Activated naive CD4-positive, alpha-beta T cell treated with anti-CD3 and anti-CD28 coated beads for 36 hours (primary cell): ENCODE data around the gene CYBA. TPM values are rescaled to one million over a fixed set of nuclear protein-coding genes. Genes with fewer than 3 reads are reported as not detected.

Experiments
- CTCF ChIA-PET: fragments of 350-600 bp; sonication (Branson Sonifier 250); formaldehyde crosslinking; loops from one replicate; lab custom pipeline; 2021; ENCODE audit warnings: antibody characterized with exemption; lab: Charles Lee
- DNase-seq: peaks from one replicate; pipeline ENCODE4 v3.0.0-alpha.2; 2020
- H3K27ac Mint-ChIP-seq: one replicate; pipeline ENCODE4 v1.8.0; 2021; ENCODE audit warnings: mild to moderate bottlenecking, mixed read lengths
- H3K27me3 Mint-ChIP-seq: one replicate; pipeline ENCODE4 v1.8.0; 2021; ENCODE audit warnings: low read depth, mixed read lengths
- H3K36me3 Mint-ChIP-seq: one replicate; pipeline ENCODE4 v1.8.0; 2021; ENCODE audit warnings: low read depth, mixed read lengths
- H3K4me1 Mint-ChIP-seq: one replicate; pipeline ENCODE4 v1.8.0; 2021; ENCODE audit warnings: low read depth, mixed read lengths
- H3K4me3 Mint-ChIP-seq: one replicate; pipeline ENCODE4 v1.8.0; 2021; ENCODE audit warnings: mild to moderate bottlenecking, moderate library complexity, mixed read lengths
- H3K9me3 Mint-ChIP-seq: one replicate; pipeline ENCODE4 v1.8.0; 2021; ENCODE audit warnings: mixed read lengths
- intact Hi-C: fragments of 100-400 bp; cut with micrococcal nuclease; formaldehyde crosslinking; loops from one replicate; pipeline ENCODE4 v1.15.1; 2023
- total RNA-seq, 2 experiments: library from RNA; stranded (reverse); gene quantifications; one replicate each; pipeline ENCODE4 v1.2.3, GENCODE V29; 2021

Gene CYBA
- total RNA-seq: 100 to 1,000 TPM; 167 to 180 TPM

DNA sequence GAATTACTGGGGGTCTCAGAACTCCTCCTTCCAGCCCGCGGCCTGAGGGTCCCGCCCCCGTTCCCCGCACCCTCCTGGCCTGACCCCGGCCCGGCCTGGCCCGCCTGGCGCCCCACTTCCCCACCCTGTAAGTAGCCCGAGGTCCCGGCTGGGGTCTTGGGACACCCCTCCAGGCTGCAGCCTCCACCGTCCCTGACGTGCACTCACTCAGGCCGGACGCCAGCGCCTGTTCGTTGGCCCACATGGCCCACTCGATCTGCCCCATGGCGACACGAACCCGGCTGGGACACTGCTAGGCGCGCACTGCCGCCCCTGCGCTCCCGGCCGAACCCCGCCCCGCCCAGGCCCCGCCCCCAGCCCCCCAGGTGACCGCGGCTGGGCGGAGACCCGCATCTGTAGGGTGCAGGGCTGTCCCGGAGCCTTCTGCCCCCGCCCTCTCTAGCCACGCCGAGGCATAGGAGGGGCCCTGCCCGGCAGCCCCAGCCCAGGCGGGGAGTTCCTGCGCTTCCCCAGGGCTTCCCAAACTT, at the start of gene CYBA:
CYBA (minus strand) TSS at position 305 of the 527 bp plus-strand sequence; CDS start at position 265, 40 bp downstream.
- peak; percentile 91 for DNase-seq
- CTCF ChIA-PET: interaction anchor here (0.6 kb wide), 1 partner anchor 15 kb away, joined by 3 read pairs; no protein-coding TSS in a partner anchor
- peak within 1 kb of the TSS; percentile 95 for H3K27ac Mint-ChIP-seq
- H3K36me3 Mint-ChIP-seq: peaks cover 13% of the 10 kb centered on the region
- intact Hi-C loops: loop anchor here (1.0 to 2.0 kb wide), 9 partner anchors 12 to 199 kb away; partner anchors contain the start of genes CTU2, MVD, RNF166 and ZC3H18
- H3K4me1 Mint-ChIP-seq: peaks cover 18% of the 10 kb centered on the region
- H3K9me3 Mint-ChIP-seq: no peaks in the 10 kb centered on the region
- no peaks in the 10 kb centered on the region for H3K27me3 Mint-ChIP-seq
- peak within 1 kb of the TSS; percentile 87 for H3K4me3 Mint-ChIP-seq

GRCh38 chr16:88700322-88700635, 49.4 kb upstream of the CYBA start:
- no peak for DNase-seq
- peak overlapping the region; percentile 84 for H3K4me3 Mint-ChIP-seq
- intact Hi-C loops: loop anchor here (2.0 to 10.0 kb wide), 4 partner anchors 63 to 395 kb away; partner anchors contain the start of genes ACSF3, CDT1, IL17C and ZFPM1
- H3K27me3 Mint-ChIP-seq: no peaks in the 10 kb centered on the region
- no peaks in the 10 kb centered on the region for H3K9me3 Mint-ChIP-seq
- peaks cover 26% of the 10 kb centered on the region for H3K36me3 Mint-ChIP-seq
- H3K4me1 Mint-ChIP-seq: peaks cover 69% of the 10 kb centered on the region
- CTCF ChIA-PET: interaction anchor here (1.1 kb wide), 1 partner anchor 8 kb away, joined by 3 read pairs; no protein-coding TSS in a partner anchor
- H3K27ac Mint-ChIP-seq: peak overlapping the region; percentile 98

GRCh38 chr16:88699180-88699579, 48.3 kb upstream of the CYBA start:
- CTCF ChIA-PET: interaction anchor here (1.8 kb wide), 1 partner anchor 12 kb away, joined by 6 read pairs; the partner anchor contains the start of gene SNAI3
- Mint-ChIP-seq H3K36me3 (peaks cover 24% of the 10 kb centered on the region), H3K4me3 (no peak overlapping the region), H3K4me1 (peaks cover 58% of the 10 kb centered on the region), H3K27me3 (no peaks in the 10 kb centered on the region), H3K27ac (no peak overlapping the region), H3K9me3 (no peaks in the 10 kb centered on the region)
- no peak for DNase-seq
- intact Hi-C loops: no loop called here

DNA sequence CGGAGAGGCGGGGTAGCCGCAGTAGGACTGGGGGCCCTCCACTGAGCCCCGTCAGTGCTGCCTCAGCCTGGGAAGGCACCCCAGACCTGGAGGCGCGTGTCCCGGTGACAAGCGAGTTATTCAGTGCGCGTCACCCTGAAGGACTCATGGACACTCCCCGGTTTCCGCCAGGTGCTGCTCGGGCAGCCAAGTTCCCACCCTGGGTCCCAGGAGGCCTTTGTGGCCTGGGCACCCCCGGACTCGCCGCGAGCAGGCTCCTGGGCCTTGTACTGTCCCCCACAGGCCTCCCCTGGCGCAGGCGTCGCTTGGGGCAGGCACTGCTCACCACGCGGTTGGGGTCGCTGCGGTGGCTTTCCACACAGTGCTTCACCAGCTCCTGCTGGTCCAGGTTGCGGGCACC, 47.8 kb upstream of the CYBA start:
- H3K36me3 Mint-ChIP-seq: peaks cover 22% of the 10 kb centered on the region
- no peaks in the 10 kb centered on the region for H3K27me3 Mint-ChIP-seq
- no peak overlapping the region for H3K4me3 Mint-ChIP-seq
- no peak overlapping the region for H3K27ac Mint-ChIP-seq
- H3K4me1 Mint-ChIP-seq: peaks cover 53% of the 10 kb centered on the region
- DNase-seq: no peak
- CTCF ChIA-PET: interaction anchor here (0.6 to 1.8 kb wide), 2 partner anchors 12 to 811 kb away, joined by 3 to 6 read pairs; partner anchors contain the start of gene SNAI3
- intact Hi-C loops: no loop called here
- H3K9me3 Mint-ChIP-seq: no peaks in the 10 kb centered on the region

DNA sequence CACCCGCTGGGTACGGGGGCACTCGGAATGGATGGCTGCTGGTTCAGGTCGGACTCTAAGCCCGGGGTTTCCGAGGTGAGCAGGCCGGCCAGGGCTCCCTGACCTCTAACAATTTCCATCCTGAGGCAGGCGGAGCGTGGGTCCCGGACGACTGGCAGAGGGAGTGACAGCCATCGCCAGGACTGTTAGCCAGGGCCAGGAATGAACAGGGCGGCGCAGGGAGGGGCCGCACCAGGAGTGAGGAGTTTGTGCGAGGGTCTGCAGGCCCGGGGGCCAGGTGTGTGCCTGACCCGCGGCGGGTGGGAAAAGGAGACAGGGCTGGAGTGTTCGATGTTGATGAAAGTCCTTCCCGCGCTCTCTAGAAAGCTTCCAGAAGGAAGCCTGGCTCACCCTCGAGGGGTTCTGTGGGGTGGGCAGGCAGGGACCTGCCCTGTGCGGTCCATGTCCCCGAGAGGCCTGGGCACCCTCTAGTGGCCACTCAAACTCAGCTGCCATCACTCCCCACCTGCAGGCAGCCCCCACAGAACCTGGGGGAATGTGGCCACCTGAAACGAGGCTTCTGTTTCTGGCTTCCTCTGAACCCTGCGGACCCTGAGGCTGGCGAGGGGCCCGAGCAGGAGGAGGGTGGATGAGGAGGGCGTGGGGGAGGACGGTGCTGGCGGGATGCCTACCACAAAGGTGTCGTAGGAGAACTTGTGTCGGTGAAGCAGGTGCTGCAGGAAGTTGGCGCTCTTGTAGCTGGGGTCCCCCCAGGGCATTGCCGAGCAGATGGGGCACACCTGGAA, 47.2 kb upstream of the CYBA start:
- H3K27ac Mint-ChIP-seq: no peak overlapping the region
- H3K4me3 Mint-ChIP-seq: no peak overlapping the region
- intact Hi-C loops: no loop called here
- peak; percentile 48 for DNase-seq
- H3K9me3 Mint-ChIP-seq: no peaks in the 10 kb centered on the region
- no peaks in the 10 kb centered on the region for H3K27me3 Mint-ChIP-seq
- H3K36me3 Mint-ChIP-seq: peaks cover 19% of the 10 kb centered on the region
- CTCF ChIA-PET: interaction anchor here (0.6 to 1.8 kb wide), 2 partner anchors 11 to 812 kb away, joined by 3 to 6 read pairs; partner anchors contain the start of gene SNAI3
- H3K4me1 Mint-ChIP-seq: peaks cover 51% of the 10 kb centered on the region

- H3K9me3 Mint-ChIP-seq: no peaks in the 10 kb centered on the region
- DNase-seq: no peak
- no peaks in the 10 kb centered on the region for H3K27me3 Mint-ChIP-seq
- peaks cover 15% of the 10 kb centered on the region for H3K36me3 Mint-ChIP-seq
- intact Hi-C loops: no loop called here
- H3K27ac Mint-ChIP-seq: no peak overlapping the region
- H3K4me3 Mint-ChIP-seq: no peak overlapping the region
- H3K4me1 Mint-ChIP-seq: peaks cover 51% of the 10 kb centered on the region
- CTCF ChIA-PET: interaction anchor here (1.8 kb wide), 1 partner anchor 10 kb away, joined by 6 read pairs; the partner anchor contains the start of gene SNAI3
Observed at GRCh38 chr16:88697116-88697830, 46.4 kb upstream of the CYBA start.

- Mint-ChIP-seq H3K36me3 (peaks cover 15% of the 10 kb centered on the region), H3K4me3 (no peak overlapping the region), H3K9me3 (no peaks in the 10 kb centered on the region), H3K27ac (no peak overlapping the region), H3K4me1 (peaks cover 51% of the 10 kb centered on the region), H3K27me3 (no peaks in the 10 kb centered on the region)
- CTCF ChIA-PET: no interaction called here
- DNase-seq: no peak
- intact Hi-C loops: no loop called here
Observed at GRCh38 chr16:88696441-88696840, 45.6 kb upstream of the CYBA start.

- Mint-ChIP-seq H3K27ac (no peak overlapping the region), H3K4me1 (peaks cover 56% of the 10 kb centered on the region), H3K9me3 (no peaks in the 10 kb centered on the region), H3K36me3 (peaks cover 12% of the 10 kb centered on the region), H3K4me3 (no peak overlapping the region), H3K27me3 (no peaks in the 10 kb centered on the region)
- CTCF ChIA-PET: no interaction called here
- no peak for DNase-seq
- intact Hi-C loops: no loop called here
Observed at GRCh38 chr16:88695753-88696152, 44.9 kb upstream of the CYBA start.

- Mint-ChIP-seq H3K27me3 (no peaks in the 10 kb centered on the region), H3K4me1 (peaks cover 55% of the 10 kb centered on the region), H3K4me3 (no peak overlapping the region), H3K9me3 (no peaks in the 10 kb centered on the region), H3K36me3 (peaks cover 12% of the 10 kb centered on the region), H3K27ac (no peak overlapping the region)
- DNase-seq: no peak
- intact Hi-C loops: no loop called here
- CTCF ChIA-PET: no interaction called here
Observed at GRCh38 chr16:88695218-88695617, 44.4 kb upstream of the CYBA start.

GRCh38 chr16:88694221-88695087, 43.6 kb upstream of the CYBA start:
- CTCF ChIA-PET: no interaction called here
- no peak for DNase-seq
- intact Hi-C loops: no loop called here
- peaks cover 9% of the 10 kb centered on the region for H3K36me3 Mint-ChIP-seq
- no peak overlapping the region for H3K27ac Mint-ChIP-seq
- no peaks in the 10 kb centered on the region for H3K27me3 Mint-ChIP-seq
- H3K9me3 Mint-ChIP-seq: no peaks in the 10 kb centered on the region
- peaks cover 48% of the 10 kb centered on the region for H3K4me1 Mint-ChIP-seq
- no peak overlapping the region for H3K4me3 Mint-ChIP-seq

- Mint-ChIP-seq H3K4me1 (peaks cover 47% of the 10 kb centered on the region), H3K9me3 (no peaks in the 10 kb centered on the region), H3K27me3 (no peaks in the 10 kb centered on the region), H3K36me3 (peaks cover 8% of the 10 kb centered on the region), H3K27ac (no peak overlapping the region), H3K4me3 (no peak overlapping the region)
- CTCF ChIA-PET: no interaction called here
- intact Hi-C loops: no loop called here
- no peak for DNase-seq
Observed at GRCh38 chr16:88693420-88694177, 42.7 kb upstream of the CYBA start.
